ENCODE results near the gene MRPL37. TPM values are rescaled to one million over a fixed set of nuclear protein-coding genes. Genes with fewer than 3 reads are reported as not detected.

Gene MRPL37
- total RNA-seq, 3 donors from 2014 or later (not counting 1 experiment from before 2014, with no cell fraction given) = 23.0 to 31.9 (median 28.8) TPM

GRCh38 chr1:54225986-54226559 is 26.1 kb downstream of the MRPL37 start:
- 94% methylated on average over 20 of the region's 20 CpGs for WGBS (ENCODE audit: insufficient coverage)
- no peak overlapping the region for H3K27ac ChIP-seq (ENCODE audit: low read length)
- intact Hi-C loops (cut with micrococcal nuclease) = no loop called here
- Mint-ChIP-seq H3K4me3 (no peak overlapping the region), H3K9me3 (no peaks in the 10 kb centered on the region), H3K4me1 (peaks cover 12 to 49% of the 10 kb centered on the region in 2 donors), H3K27ac (peak overlapping the region in 1 of 2 donors; percentile 58), H3K36me3 (no peaks in the 10 kb centered on the region), H3K27me3 (ENCODE audit: low read depth in 2 of 2) (no peaks in the 10 kb centered on the region)
- H3K4me3 ChIP-seq (ENCODE audit: low read length) = no peak overlapping the region
- no peak for TF ChIP-seq CTCF (IDR thresholded peaks at IDR 0.05)
- no peaks in the 10 kb centered on the region for H3K9me3 ChIP-seq (ENCODE audit: control insufficient read depth, insufficient read depth, low read length)
- ATAC-seq (no peak), DNase-seq (no peak)
- H3K27me3 ChIP-seq (ENCODE audit: control insufficient read depth, insufficient read depth, low read length) = no peaks in the 10 kb centered on the region
- H3K36me3 ChIP-seq (ENCODE audit: control insufficient read depth, insufficient read depth, low read length) = peaks cover 9% of the 10 kb centered on the region
- H3K4me1 ChIP-seq (ENCODE audit: control insufficient read depth, insufficient read depth, low read length) = peaks cover 13% of the 10 kb centered on the region

- Mint-ChIP-seq H3K27me3 (ENCODE audit: low read depth in 2 of 2) (no peaks in the 10 kb centered on the region), H3K9me3 (no peaks in the 10 kb centered on the region), H3K36me3 (no peaks in the 10 kb centered on the region), H3K4me3 (no peak overlapping the region), H3K4me1 (peaks cover 21 to 51% of the 10 kb centered on the region in 2 donors), H3K27ac (peak overlapping the region; percentile 68 to 70)
- intact Hi-C loops (cut with micrococcal nuclease) = no loop called here
- DNase-seq = no peak
- peak in 1 of 3 donors; percentile 19 for ATAC-seq
- TF ChIP-seq CTCF (IDR thresholded peaks at IDR 0.05) = no peak
- Histone ChIP-seq H3K4me1 (ENCODE audit: control insufficient read depth, insufficient read depth, low read length) (peaks cover 11% of the 10 kb centered on the region), H3K27ac (ENCODE audit: low read length) (no peak overlapping the region), H3K9me3 (ENCODE audit: control insufficient read depth, insufficient read depth, low read length) (no peaks in the 10 kb centered on the region), H3K4me3 (ENCODE audit: low read length) (no peak overlapping the region), H3K27me3 (ENCODE audit: control insufficient read depth, insufficient read depth, low read length) (no peaks in the 10 kb centered on the region), H3K36me3 (ENCODE audit: control insufficient read depth, insufficient read depth, low read length) (peaks cover 9% of the 10 kb centered on the region)
- 84% methylated on average over 8 of the region's 8 CpGs for WGBS (ENCODE audit: insufficient coverage)
Measured at GRCh38 chr1:54227091-54227602, 27.2 kb downstream of the MRPL37 start.

GRCh38 chr1:54227891-54228310 is 27.9 kb downstream of the MRPL37 start:
- intact Hi-C loops (cut with micrococcal nuclease) = no loop called here
- TF ChIP-seq CTCF (IDR thresholded peaks at IDR 0.05) = no peak
- Histone ChIP-seq H3K4me1 (ENCODE audit: control insufficient read depth, insufficient read depth, low read length) (peaks cover 11% of the 10 kb centered on the region), H3K9me3 (ENCODE audit: control insufficient read depth, insufficient read depth, low read length) (no peaks in the 10 kb centered on the region), H3K27me3 (ENCODE audit: control insufficient read depth, insufficient read depth, low read length) (no peaks in the 10 kb centered on the region), H3K27ac (ENCODE audit: low read length) (no peak overlapping the region), H3K4me3 (ENCODE audit: low read length) (no peak overlapping the region), H3K36me3 (ENCODE audit: control insufficient read depth, insufficient read depth, low read length) (peaks cover 9% of the 10 kb centered on the region)
- H3K9me3 Mint-ChIP-seq = no peaks in the 10 kb centered on the region
- ATAC-seq = no peak
- no peaks in the 10 kb centered on the region for H3K27me3 Mint-ChIP-seq (ENCODE audit: low read depth in 2 of 2)
- 94% methylated on average over 17 of the region's 17 CpGs for WGBS (ENCODE audit: insufficient coverage)
- H3K27ac Mint-ChIP-seq = peak overlapping the region; percentile 68 to 70
- DNase-seq = no peak
- no peak overlapping the region for H3K4me3 Mint-ChIP-seq
- no peaks in the 10 kb centered on the region for H3K36me3 Mint-ChIP-seq
- H3K4me1 Mint-ChIP-seq = peaks cover 21 to 43% of the 10 kb centered on the region in 2 donors
